ENCODE data around the gene IRF6.

Gene IRF6

DNA sequence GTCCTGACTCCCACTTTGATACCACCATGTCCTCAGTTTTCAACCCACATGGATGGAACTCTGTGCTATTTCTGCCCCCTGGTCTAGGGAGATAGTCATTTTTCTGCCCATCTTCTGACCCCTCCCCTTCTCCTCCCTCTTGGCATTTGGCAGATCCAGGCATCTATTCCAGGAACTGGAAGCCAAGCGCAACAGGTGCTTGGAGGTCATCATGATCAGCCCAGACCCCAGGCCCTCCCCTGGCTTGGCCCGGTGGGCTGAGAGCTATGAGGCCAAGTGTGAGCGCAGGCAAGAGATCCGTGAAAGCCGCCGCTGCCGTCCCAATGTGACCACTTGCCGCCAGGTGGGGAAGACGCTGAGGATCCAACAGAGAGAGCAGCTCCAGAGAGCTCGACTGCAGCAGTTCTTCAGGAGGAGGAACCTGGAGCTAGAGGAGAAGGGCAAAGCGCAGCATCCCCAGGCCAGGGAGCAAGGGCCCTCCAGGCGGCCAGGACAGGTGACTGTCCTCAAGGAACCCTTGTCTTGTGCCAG lies 46.0 kb downstream of the IRF6 start:
- DNase-seq (ENCODE audit: low read depth): no peak

DNA sequence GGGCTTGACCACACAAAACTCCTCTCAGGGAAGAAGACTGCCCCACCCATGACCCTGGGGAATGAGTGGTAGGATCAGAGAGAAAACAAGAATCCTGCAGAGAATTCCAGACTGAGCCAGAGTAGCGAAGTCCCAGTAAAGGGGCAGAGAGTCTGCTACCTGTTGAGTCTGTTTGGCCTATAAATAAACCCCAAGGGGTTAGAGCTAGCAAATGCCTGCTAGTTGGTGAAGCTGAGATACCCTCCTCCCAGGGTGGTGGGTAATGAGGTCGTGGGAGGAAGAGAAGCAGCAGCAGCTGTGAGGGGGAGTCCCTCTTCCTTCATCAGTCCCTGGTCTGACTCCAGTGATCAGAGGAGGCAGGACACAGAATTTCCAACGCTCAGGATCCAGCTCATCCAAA lies 47.5 kb downstream of the IRF6 start:
- no peak for DNase-seq (ENCODE audit: low read depth)

DNA sequence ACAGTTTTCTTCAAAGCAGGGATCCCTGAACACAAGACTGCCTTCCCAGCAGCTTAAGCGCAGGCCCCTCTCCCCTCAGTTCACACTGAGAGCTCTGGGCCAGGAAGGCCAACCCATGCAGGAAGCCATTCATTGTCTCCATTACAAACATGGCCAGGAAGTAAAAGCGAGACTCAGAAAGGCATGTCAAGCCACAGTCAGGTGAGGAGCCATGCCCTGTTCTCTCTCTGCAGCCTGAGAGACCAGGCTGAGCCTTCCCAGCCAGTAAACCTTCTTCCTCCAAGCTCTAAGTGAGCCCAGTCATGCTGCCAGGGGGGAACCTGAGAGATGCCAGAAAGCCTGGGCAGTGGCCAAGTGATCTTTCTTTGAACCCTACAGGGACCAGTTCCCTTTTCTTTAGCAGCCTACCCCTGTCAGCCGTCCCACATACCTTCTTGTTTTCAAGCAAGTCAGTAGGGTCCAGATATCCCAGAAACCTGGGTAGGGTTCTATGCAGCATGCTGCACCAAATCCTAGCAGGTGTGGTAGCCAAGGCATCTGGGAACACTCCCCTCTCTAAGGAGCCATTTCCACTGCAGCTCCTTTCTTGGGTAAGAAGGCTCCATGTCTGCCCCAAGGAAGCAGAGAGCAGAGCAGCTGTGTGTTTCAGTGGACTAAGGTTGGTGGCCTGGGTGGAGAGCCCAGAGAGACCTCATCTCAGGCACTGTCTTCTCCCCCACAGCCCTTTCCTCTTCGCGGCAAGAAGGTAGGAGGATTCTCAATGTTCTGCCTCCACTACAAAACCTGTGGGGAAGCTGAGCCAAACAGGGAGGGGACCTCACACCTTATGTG lies 49.1 kb downstream of the IRF6 start:
- DNase-seq (ENCODE audit: low read depth): no peak

DNA sequence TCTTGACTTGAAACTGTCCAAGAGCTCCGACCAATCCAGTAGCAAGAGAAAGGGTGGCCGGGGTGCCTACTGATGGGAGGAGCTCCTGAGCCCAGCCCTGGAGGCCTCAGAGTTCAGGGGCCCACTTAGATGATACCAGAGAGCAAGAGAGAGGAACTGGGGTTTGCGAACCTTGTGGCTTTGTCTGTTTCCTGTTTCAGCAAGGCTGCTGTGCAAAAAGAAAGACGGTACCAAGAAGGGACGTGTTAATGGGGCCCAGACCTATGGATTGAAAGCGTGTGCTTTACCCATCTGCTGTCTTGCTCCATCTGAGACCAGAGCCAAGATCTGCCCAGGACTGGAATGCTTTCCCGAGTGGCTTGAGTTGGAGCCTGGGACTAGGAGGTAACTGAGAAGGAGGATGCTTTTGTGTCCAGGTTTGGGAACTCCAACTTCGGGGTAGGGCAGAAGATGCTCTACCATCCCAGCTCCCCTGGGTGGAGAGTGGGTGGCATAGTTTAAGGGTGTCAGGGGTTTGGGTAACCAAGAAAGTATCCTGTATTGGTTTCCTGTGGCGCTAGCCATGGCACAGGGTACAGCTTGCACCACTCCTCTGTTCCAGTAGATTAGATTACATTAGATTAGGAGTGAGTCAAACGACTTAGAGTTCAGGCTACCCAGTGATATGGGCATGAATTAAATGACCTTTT lies 49.9 kb downstream of the IRF6 start, which contains the start of gene TRAF3IP3:
Gene TRAF3IP3 (plus strand): TSS at position 128 of the 689 bp plus-strand sequence. CDS start 3,987 bp downstream, outside the sequence.
- no peak for DNase-seq (ENCODE audit: low read depth)

DNA sequence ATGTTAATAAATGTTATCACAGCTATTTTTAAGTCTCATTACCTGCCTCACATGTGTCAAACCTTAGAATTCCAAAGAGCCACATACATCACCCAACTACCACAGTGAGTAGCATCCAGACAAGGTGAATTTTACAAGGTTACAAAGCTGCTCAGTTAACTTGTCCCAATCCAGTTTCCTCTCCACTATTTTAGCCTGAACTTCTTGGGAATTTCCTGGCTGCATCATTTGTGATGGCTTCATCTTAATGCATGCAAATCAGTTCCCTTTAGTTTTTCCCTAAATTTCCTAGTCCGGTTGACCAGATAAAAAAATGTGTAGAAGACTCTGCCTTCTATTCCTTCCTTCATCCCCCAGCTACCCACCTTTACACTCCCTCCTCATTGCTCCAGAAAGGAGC lies 50.7 kb downstream of the IRF6 start:
- no peak for DNase-seq (ENCODE audit: low read depth)

DNA sequence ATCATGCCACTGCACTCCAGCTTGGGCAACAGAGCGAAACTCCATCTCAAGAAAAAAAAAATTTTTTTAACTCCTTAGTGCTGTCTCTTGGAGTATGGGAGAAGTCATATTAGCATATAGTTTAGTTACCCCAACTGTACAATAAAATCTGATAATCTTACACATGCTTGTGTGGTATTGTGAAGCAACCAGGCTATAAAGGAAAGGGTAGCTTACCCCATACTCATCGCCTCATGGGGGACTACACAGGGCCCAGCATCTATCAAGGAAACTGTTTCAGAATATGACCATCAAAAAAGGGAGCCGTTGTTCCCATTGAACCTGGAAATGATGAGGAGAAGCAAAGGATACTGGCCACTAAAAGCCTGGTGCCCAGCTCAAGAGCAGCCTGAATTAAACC lies 53.1 kb downstream of the IRF6 start:
- no peak for DNase-seq (ENCODE audit: low read depth)

DNA sequence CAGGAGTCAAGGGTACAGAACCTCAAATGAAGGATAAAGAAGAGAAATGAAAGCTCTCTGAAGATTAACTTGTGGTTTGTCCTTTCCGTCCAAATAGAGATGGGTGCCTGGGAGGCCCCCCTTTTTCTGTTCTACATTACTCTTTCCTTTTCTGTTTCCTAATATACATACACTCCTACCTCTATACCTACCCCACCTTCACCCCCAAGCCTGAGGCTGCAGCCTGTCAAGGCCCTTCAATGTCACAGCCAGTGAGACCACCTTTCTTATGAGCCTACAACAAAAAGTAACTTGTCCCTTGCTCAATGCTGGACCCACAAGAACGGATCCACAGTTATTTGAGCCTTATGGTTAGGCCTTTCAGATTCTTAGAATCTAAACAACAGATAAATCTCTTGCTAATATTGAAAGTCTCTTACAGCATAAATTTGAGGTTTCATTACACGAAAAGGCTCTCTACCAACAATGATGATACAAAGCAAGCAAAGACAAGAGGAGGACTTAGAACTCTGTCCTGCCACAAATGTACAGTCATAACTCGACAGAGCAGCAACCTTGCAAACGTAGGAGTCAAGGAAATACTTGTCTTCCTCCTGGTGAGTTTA lies 54.2 kb downstream of the IRF6 start:
- DNase-seq (ENCODE audit: low read depth): no peak

DNA sequence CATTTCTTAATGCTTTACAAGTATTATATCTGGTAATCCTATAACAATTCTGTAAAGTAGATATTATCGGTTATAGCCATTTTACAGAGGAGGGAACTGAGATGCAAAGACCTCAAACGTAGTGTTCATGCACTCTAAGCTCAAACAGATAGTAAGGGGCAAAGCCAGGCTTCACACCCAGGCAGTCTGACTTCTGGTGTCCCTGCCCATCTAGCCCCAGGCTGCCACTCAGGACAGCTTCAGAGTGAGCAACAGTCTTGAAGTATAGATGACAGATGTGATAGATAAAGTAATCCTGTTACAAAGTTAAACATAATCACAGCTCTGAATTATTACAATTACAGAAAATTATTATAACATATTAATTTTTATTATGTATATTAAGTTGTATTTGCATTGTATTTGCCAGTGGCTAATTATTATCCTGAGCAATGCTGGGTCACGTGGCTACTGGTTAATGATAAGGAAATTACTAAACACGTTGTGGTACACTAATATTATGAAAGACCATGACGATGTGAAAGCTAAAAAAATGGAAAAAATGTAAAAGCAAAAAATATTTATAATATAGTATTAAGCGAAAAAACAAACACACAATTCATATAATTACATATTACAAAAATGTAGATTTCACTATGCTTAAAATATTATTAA lies 56.1 kb downstream of the IRF6 start:
- DNase-seq (ENCODE audit: low read depth): no peak

DNA sequence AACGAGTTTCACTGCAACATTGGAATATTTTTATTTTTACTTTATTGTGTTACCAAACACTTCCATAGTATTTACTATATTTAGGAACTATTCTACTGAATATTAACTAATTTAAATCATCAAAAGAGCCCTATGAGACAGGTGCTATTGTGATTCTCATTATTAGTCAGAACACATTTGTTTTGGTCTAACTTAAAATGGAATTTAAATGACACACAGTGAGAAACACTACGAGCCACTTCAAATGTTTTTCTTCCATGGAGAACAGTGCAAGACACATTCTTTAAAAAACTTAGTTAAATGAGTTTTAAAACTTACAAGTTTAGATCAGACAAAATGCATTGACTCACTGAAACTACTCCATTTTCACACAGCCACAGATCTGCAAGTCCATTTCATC lies 56.7 kb downstream of the IRF6 start:
- DNase-seq (ENCODE audit: low read depth): no peak

DNA sequence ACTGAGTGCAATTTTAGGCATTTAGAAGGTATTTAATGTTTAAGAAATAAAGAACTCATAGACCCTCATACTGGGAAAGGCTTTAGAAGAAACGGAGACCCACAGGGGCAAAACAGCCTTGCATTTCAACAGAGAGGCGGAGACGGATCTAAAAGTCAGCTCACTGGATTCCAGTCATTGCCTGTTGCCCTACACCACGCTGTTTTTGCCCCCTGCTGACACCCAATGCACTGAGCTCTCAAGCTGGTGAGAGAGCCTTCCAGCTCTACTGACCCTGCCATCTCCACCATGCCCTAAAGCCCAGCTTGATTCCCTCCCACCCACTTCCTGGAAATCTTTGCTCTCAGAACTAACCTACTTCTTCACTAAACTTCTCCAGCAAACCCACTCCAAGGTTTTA lies 57.3 kb downstream of the IRF6 start:
- no peak for DNase-seq (ENCODE audit: low read depth)

DNA sequence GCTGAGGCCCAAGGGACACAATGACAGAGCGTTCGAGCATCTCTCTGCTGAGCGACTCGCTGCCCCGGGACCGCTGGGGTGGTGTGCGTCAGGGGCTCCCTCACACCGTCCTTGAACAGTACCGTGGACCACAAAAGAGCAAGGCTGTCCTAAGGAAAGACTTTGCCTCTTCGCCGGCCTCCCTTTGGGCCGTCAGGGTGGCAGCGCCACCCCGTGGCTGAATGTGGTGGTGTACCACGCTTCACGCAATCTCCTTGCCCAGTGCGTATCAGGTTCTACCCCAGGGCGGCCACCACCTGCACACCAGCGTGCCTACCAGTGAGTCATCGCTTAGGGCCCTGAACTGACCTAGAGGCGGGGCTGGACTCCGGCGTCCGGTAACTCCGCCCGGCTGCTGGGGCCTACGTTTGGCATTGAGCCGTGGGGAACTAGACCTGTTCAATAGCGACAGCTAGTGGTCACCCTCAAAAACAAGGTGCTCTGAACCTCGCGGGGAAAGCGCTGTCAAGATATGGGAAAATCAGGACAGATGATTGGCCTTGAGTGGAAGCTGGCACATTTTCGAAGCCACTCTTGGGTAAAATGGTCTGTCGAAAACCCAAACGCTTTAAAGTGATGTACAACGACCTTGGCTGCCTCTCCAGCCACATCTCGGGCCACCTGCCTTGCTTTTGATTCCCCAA lies 58.2 kb downstream of the IRF6 start:
- peak; percentile 84 for DNase-seq (ENCODE audit: low read depth)

DNA sequence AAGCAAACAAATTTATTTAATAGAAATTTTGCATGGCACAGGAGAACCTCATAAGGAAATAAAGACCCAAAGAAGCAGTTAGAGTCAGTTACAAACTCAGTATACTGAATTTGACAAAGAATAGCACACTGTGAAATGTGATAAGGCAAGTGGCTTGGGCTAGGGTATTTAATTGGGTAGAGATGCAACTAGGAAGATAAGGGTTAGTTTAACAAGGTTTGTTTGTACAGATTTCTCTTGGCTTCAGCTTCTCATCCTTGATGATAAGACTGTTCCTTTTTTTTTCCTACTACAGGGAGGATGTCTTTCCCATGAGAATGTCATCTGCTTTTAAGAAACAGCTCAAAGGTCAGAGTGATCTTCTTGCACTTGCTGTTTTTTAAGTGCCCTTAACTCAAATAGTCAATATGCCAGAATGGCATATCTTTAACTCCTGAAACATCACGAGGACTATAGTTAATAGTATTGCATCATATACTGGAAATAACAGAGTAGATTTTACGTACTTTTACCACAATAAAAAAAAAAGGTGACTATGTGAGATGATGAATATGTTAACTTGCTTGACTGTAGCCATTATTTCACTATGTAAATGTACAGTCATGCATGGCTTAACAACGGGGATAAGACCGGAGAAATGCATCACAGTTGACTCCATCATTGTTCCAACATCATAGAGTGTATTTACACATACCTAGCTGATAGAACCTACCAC lies 59.3 kb downstream of the IRF6 start:
- no peak for DNase-seq (ENCODE audit: low read depth)

DNA sequence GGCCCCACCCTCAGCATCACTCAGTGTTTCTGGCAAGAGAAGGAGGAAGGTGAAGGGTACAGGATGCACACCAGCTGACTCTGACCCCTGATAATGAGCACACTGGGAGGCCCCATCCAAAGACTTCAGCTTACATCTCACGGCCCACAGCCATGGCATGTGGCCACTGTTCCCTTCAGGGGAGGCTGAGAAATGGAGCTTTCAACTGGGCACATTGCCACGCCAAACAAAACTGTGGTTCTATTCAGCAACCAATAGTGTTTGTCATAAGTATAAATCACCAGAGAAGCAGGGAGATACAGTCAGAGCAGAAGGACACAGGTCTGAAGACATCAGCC lies 62.8 kb downstream of the IRF6 start:
- DNase-seq (ENCODE audit: low read depth): no peak

DNA sequence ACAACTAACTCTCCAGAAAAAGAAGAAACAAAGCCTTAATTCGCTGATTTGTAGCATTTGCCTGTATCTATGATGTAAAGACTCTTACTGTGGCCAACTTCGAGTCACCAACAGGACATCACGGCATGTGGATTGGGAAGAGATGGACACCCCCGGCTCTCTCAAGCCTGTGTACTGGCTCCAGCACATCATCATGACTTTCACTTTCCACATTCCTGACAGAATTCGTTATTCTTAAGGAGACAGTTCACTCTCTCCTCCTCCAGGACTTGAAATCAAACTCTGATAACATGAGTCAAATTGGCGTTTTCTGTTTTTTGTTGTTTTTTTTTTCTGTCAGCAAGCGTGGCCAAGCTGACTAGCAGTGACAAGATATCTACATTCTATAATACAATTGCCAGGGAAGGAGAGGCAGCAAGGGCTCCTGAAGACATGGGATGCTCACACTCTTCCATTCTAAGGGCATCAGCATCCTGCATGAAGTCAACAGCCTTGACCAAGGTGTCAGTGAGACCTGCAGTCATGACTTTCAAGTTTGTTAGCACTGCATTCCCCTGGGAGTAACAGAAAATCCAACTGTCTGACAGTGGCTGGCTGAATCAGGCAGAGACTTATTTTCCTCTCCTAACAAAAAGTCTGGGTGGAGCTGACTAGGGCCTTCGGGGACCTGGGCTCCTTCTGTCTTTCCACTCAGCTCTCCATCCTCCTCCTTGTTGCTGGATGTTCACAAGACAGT lies 63.4 kb downstream of the IRF6 start:
- DNase-seq (ENCODE audit: low read depth): no peak

DNA sequence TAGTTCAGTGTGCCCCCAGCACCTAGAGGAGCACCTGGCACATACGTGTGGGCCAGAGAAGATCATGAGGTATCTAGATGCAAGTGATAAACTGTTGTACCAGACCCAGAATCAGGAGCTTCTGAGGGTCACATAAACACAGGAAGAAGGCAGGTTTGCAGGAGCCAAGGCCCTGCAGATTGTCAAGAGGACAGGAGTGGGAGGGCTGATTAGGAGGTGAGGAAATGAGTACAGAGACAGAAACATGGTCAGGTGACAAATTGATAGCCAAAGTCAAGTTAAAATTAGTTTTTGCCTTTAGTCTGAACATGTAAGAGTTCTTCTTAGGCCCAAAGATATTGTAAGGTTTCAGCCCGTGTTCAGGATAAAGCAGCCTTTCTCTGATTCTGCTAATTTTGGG lies 64.1 kb downstream of the IRF6 start:
- DNase-seq (ENCODE audit: low read depth): no peak

DNA sequence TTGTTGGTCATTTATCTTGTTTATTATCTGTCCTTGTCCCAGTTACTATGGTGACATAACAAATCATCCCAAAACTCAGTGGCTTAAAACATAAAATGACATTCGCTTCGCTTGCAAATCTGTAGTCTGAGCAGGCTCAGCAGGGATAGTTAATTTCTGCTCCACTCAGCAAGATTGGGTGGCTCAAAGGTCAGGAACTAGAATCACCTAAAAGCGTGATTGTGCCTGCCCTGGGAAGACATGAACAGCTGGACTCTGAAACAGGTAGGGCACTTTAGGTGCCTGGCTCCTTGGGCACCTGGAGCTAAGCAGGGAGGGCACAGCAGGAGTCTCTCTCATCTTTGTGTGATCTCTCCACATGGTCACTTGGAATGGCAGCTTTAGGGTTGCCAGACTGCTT lies 64.7 kb downstream of the IRF6 start:
- no peak for DNase-seq (ENCODE audit: low read depth)

DNA sequence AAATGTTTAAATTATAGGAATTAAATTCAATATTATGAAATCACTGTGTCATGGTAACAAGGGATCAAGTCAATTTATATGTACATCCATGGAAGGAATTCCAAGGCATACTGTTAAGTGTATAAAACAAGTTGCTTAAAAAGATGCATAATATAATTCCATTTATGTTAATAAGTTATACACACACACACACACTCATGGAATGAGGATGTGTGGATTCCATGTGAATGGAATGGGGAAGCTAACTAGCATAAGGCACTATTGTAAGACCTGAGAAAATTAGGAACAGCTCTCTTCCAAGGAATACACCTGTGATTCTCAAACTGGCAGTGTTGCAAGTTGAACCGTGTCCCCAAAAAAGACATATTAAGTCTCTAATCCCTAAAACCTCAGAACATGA lies 67.7 kb downstream of the IRF6 start:
- no peak for DNase-seq (ENCODE audit: low read depth)

DNA sequence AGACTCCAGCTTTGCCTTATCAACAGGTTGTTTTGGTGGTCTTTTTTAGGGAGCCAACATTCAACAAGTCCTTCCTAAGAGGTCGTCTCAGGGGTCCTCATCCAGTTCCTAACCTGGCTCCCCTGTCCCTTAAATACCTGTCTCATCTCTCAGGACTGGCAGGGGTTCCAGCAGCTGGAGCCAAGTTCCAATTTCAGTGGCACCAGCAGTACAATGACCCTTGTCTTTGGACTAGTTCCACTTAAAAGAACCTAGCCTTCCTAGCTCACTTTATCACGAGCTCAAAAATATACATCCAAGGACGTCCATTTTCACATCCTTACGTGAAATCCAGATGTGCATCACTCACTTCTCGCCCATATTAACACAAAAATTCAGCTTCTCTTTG lies 68.8 kb downstream of the IRF6 start:
- DNase-seq (ENCODE audit: low read depth): no peak

DNA sequence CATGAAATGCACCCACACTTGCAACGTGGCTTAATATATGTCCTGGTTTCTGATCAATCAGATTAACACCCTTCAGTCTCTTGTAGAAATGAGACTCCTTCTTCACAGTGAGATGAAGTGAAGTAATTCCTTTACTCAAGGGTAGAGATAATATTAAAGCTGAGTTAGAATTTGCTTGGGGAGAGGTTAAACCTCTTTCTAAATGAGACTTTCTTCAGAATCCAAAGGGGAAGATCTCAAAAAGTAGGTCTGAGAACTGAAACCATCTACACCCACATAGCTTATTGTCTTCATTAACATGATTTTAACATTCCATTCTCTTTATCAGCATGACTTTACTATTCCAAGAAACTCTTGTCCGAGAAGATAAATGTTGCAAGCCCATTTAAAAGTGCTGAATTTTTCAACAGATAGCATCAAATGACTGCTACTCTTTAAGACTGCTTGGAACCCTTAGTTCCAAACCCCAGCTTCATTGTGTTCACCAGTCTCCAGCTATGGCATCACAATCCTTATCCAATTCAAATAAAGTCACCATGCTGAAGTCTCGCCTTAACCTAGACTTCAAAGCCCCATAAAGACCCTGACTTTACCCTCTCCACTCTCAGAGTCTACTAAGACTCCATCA lies 69.3 kb downstream of the IRF6 start:
- DNase-seq (ENCODE audit: low read depth): no peak

All from stimulated activated CD8-positive, alpha-beta memory T cell treated with anti-CD3 and anti-CD28 coated beads, Interleukin-15, amount 100 ng/mL, for 24 hours (primary cell).